GM23338 (cell line): ENCODE measurements around the gene NHLRC4. TPM values are rescaled to one million over a fixed set of nuclear protein-coding genes. Genes with fewer than 3 reads are reported as not detected.

ENCODE experiments used
- ATAC-seq: fragments of 200-7000 bp; cut with Tn5 transposase; 3 replicates; pipeline ENCODE4 v1.9.1; 2020
- DNase-seq: peaks from one replicate; pipeline ENCODE4 v3.0.0-alpha.2; 2015; ENCODE audit warnings: low spot score
- H2AFZ ChIP-seq: fragments of 200-600 bp; sonication (generic); 2 replicates; pipeline ENCODE4 v1.8.0; 2016; ENCODE audit warnings: antibody characterized with exemption, mild to moderate bottlenecking, moderate library complexity
- H3F3A ChIP-seq: fragments of 200-600 bp; sonication (generic); replicated peaks from 2 replicates; pipeline ENCODE4 v1.8.0; 2017; ENCODE audit warnings: antibody characterized with exemption, mixed run types, low read depth
- H3K27ac ChIP-seq: fragments of 200-600 bp; sonication (generic); 2 replicates; pipeline ENCODE4 v1.6.1; 2016; ENCODE audit warnings: low read depth
- H3K27me3 ChIP-seq: fragments of 200-600 bp; sonication (generic); 2 replicates; pipeline ENCODE4 v1.8.0; 2016; ENCODE audit warnings: mild to moderate bottlenecking, mixed run types, moderate library complexity; ENCODE audit not compliant: insufficient read depth
- H3K36me3 ChIP-seq: fragments of 200-600 bp; sonication (generic); 2 replicates; pipeline ENCODE4 v1.8.0; 2016; ENCODE audit warnings: mild to moderate bottlenecking; ENCODE audit not compliant: insufficient read depth
- H3K4me1 ChIP-seq: fragments of 200-600 bp; sonication (generic); 2 replicates; pipeline ENCODE4 v1.8.0; 2016; ENCODE audit warnings: mild to moderate bottlenecking, moderate library complexity; ENCODE audit not compliant: insufficient read depth
- H3K4me2 ChIP-seq: fragments of 200-600 bp; sonication (generic); 2 replicates; pipeline ENCODE4 v1.7.1; 2017; ENCODE audit warnings: mixed run types
- H3K4me3 ChIP-seq: fragments of 200-600 bp; sonication (generic); 2 replicates; pipeline ENCODE4 v1.6.1; 2016; ENCODE audit warnings: mixed run types
- H3K79me2 ChIP-seq: fragments of 200-600 bp; sonication (generic); replicated peaks from 2 replicates; pipeline ENCODE4 v1.8.0; 2017; ENCODE audit warnings: mild to moderate bottlenecking; ENCODE audit not compliant: insufficient read depth
- H3K9me2 ChIP-seq: fragments of 200-600 bp; sonication (generic); 2 replicates; pipeline ENCODE4 v1.8.0; 2017; ENCODE audit not compliant: insufficient read depth
- H4K20me1 ChIP-seq: fragments of 200-600 bp; sonication (generic); replicated peaks from 2 replicates; pipeline ENCODE4 v1.8.0; 2017; ENCODE audit warnings: mild to moderate bottlenecking; ENCODE audit not compliant: insufficient read depth
- H3K27ac Mint-ChIP-seq: 2 replicates; pipeline ENCODE4 v1.8.0; 2020; ENCODE audit warnings: inconsistent platforms, mild to moderate bottlenecking, moderate library complexity, mixed read lengths
- H3K27me3 Mint-ChIP-seq: 3 replicates; pipeline ENCODE4 v1.8.0; 2022; ENCODE audit warnings: low read depth, mild to moderate bottlenecking, moderate library complexity, mixed read lengths, inconsistent platforms; ENCODE audit not compliant: insufficient read depth, poor library complexity
- H3K36me3 Mint-ChIP-seq: 3 replicates; pipeline ENCODE4 v1.8.0; 2021; ENCODE audit warnings: low read depth, mild to moderate bottlenecking, inconsistent platforms, moderate library complexity, mixed read lengths
- H3K4me1 Mint-ChIP-seq: 3 replicates; pipeline ENCODE4 v1.8.0; 2020; ENCODE audit warnings: mild to moderate bottlenecking, inconsistent platforms, mixed read lengths
- H3K4me3 Mint-ChIP-seq: 3 replicates; pipeline ENCODE4 v1.8.0; 2021; ENCODE audit warnings: moderate library complexity, mild to moderate bottlenecking, inconsistent platforms, mixed read lengths
- H3K9me3 Mint-ChIP-seq: 3 replicates; pipeline ENCODE4 v1.8.0; 2020; ENCODE audit warnings: moderate library complexity, mild to moderate bottlenecking, inconsistent platforms, mixed read lengths
- CREB1 ChIP-seq: fragments of 250-450 bp; sonication (Bioruptor Pico); IDR thresholded peaks from 2 replicates; pipeline ENCODE4 v1.5.0; 2020; ENCODE audit warnings: low read depth, mild to moderate bottlenecking, moderate library complexity
- EZH2 ChIP-seq: fragments of 200-600 bp; sonication (generic); IDR thresholded peaks from one replicate; pipeline ENCODE4 v1.8.0; 2017; ENCODE audit warnings: antibody characterized with exemption, mild to moderate bottlenecking, low read depth; ENCODE audit not compliant: unreplicated experiment
- EZH2phosphoT487 ChIP-seq: fragments of 200-600 bp; sonication (generic); IDR thresholded peaks from one replicate; pipeline ENCODE4 v1.8.1; 2018; ENCODE audit warnings: antibody characterized with exemption; ENCODE audit not compliant: unreplicated experiment
- JUNB ChIP-seq: IDR thresholded peaks from one replicate; pipeline ENCODE4 v1.6.1; 2016; ENCODE audit warnings: antibody characterized with exemption; ENCODE audit not compliant: unreplicated experiment
- NANOG ChIP-seq: IDR thresholded peaks from 2 replicates; pipeline ENCODE4 v1.6.1; 2016; ENCODE audit warnings: antibody characterized with exemption, borderline replicate concordance
- POLR2AphosphoS5 ChIP-seq: IDR thresholded peaks from 2 replicates; pipeline ENCODE4 v1.6.1; 2016; ENCODE audit warnings: antibody characterized with exemption, low read depth
- STAT1 ChIP-seq: IDR thresholded peaks from one replicate; pipeline ENCODE4 v1.6.1; 2016; ENCODE audit warnings: antibody characterized with exemption; ENCODE audit not compliant: unreplicated experiment
- ZNF114 ChIP-seq: fragments of 250-450 bp; sonication (Bioruptor Pico); IDR thresholded peaks from 2 replicates; pipeline ENCODE4 v1.5.0; 2020; ENCODE audit warnings: mild to moderate bottlenecking, moderate library complexity
- polyA plus RNA-seq: library from polyadenylated mRNA; unstranded; fragments of >200 nt; fragmentation: Nextera tagmentation; extraction: Ambion mirVana; gene quantifications from 2 replicates; pipeline ENCODE4 v1.2.1, GENCODE V29; 2016
- total RNA-seq: library from RNA; depleted of rRNA; stranded (reverse); fragments of >200 nt; shearing (Covaris generic); gene quantifications from 2 replicates; pipeline ENCODE4 v1.2.3, GENCODE V29; 2014
- TF ChIP-seq, protein P1 (sequence below): fragments of 250-450 bp; sonication (Bioruptor Pico); IDR thresholded peaks from 2 replicates; pipeline ENCODE4 v1.5.0; 2020; ENCODE audit warnings: mild to moderate bottlenecking, moderate library complexity

Gene NHLRC4
- total and polyA plus RNA-seq, 2 experiments from 2014 or later = 0.47 to 0.80 TPM

DNA sequence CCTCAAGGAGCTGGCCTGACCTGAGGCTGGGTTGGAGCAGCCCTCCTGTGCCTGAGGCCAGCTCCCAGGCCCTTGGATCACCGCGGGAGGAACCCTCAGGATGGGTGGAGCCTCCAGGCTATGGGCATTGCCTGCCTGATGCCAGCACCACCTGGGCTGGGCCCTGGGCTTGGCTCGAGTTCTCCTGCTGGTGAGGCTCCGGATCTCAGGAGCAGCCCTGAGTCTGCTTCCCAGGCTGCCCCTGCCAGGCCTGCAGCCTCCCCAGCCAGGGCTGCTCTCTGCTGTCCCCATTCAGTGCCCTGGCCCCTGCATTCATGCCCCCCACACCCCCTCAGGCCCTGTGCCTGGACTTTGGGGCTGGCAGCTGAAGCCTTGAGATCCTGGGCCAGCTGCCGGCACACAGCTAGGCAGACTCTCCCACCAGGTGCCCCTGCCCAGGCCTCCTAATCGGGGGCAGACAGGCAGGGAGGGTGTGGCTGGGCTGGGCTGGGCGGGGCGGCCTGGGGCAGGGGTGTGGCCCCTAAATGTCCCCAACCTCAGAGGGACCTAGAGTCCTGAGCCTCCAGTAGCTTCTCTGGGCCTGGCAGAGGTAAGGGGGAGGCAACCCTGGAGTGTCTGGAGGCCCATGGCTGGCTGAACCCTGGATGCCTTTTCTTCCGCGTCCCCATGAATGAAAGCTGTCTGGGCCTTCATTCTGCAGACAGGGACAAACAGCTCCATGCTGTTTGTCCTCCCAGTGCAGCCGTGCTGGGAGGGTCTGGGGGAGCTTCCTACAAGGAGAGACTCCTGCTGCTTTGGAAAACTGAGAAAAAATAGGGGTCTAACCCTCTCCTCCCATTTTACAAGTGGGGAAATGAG, 1.8 kb downstream of the NHLRC4 start:
- TF ChIP-seq EZH2 (no peak), EZH2phosphoT487 (no peak), ZNF114 (CRISPR knock-in tag) (no peak)
- Mint-ChIP-seq H3K4me3 (peak overlapping the region; percentile 80), H3K27me3 (peaks cover 3% of the 10 kb centered on the region), H3K27ac (no peak overlapping the region; the same call in 1 of the 2 replicates), H3K4me1 (peaks cover 6% of the 10 kb centered on the region; the same call in 2 of the 3 replicates), H3K9me3 (no peaks in the 10 kb centered on the region), H3K36me3 (no peaks in the 10 kb centered on the region; the same call in 2 of the 3 replicates)
- Histone ChIP-seq H3K4me2 (peak overlapping the region; percentile 88), H2AFZ (peak overlapping the region; percentile 91; the same call in 1 of the 2 replicates), H3F3A (0 out of 2 replicates have a peak, but pooled peaks cover 11% of the 10 kb centered on the region), H3K4me1 (peaks cover 17% of the 10 kb centered on the region), H3K27ac (peak overlapping the region; percentile 66; the same call in 1 of the 2 replicates), H4K20me1 (no peaks in the 10 kb centered on the region), H3K9me2 (no peaks in the 10 kb centered on the region), H3K27me3 (no peaks in the 10 kb centered on the region), H3K36me3 (no peaks in the 10 kb centered on the region), H3K79me2 (peaks cover 8% of the 10 kb centered on the region), H3K4me3 (peak overlapping the region; percentile 93)
- ATAC-seq (no peak), DNase-seq (no peak)

DNA sequence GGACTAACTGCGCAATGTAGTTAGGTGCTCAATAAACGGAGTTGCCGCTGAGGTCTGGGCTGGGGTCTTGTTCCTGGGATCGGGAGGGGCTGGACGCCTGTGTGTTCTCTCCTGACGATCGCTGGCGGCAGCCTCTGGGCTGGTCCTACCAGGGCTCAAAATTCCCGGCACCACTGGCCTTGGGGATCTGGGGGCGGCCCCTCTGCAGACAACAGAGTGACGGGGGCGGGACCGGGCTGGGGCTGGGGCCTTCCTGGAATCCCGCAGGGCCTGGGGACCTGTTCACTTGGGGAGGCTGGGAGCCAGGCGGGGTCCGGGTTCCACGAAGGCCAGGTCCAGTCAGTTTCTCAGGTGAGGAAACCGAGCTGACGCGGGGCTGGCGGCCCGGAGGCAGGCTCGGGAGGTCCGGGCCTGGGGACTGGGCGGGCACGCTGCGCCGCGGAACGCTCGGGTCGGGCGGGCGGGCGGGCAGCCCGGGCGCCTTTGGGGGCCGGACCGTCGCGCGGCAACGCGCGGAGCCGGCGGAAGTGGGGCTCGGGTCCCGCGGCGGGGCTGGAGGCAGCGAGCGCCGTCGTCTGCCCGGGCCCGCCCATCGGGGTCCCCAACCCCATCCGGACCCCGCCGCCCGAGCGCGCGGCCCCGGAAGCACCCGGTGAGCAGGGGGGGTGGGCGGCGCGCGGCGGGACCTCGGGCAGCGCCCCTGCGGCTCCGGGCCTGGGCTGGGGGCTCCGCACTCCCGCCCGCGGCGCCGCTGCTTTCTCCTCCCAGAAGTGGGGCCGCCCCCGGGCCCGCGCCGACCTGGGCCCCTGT, 2.8 kb downstream of the NHLRC4 start, which contains the start of gene PIGQ:
Gene PIGQ (plus strand): TSS at position 524 of the 810 bp plus-strand sequence. CDS start 4,107 bp downstream, outside the sequence.
- peaks cover 5% of the 10 kb centered on the region for H3K27me3 Mint-ChIP-seq
- H3K4me1 Mint-ChIP-seq = peaks cover 6% of the 10 kb centered on the region; the same call in 2 of the 3 replicates
- H3K36me3 ChIP-seq = no peaks in the 10 kb centered on the region
- H3K27ac ChIP-seq = peak within 1 kb of the TSS; percentile 74; the same call in 1 of the 2 replicates
- H3K79me2 ChIP-seq = peaks cover 8% of the 10 kb centered on the region
- 0 out of 2 replicates have a peak, but pooled peaks cover 11% of the 10 kb centered on the region for H3F3A ChIP-seq
- peak within 1 kb of the TSS; percentile 93 for H3K4me3 ChIP-seq
- H4K20me1 ChIP-seq = no peaks in the 10 kb centered on the region
- peaks cover 17% of the 10 kb centered on the region for H3K4me1 ChIP-seq
- H3K4me3 Mint-ChIP-seq = peak within 1 kb of the TSS; percentile 80
- H3K9me2 ChIP-seq = no peaks in the 10 kb centered on the region
- no peaks in the 10 kb centered on the region; the same call in 2 of the 3 replicates for H3K36me3 Mint-ChIP-seq
- DNase-seq = peak; percentile 89
- ATAC-seq = peak; percentile 56
- H3K9me3 Mint-ChIP-seq = no peaks in the 10 kb centered on the region
- peak within 1 kb of the TSS; percentile 91 for H2AFZ ChIP-seq
- no peak within 1 kb of the TSS; the same call in 1 of the 2 replicates for H3K27ac Mint-ChIP-seq
- H3K27me3 ChIP-seq = no peaks in the 10 kb centered on the region
- peak within 1 kb of the TSS; percentile 92 for H3K4me2 ChIP-seq
- TF ChIP-seq POLR2AphosphoS5 (no peak), CREB1 (CRISPR knock-in tag) (no peak), EZH2phosphoT487 (no peak), JUNB (no peak), EZH2 (no peak), NANOG (no peak), STAT1 (no peak)
- TF ChIP-seq, protein P1, sequence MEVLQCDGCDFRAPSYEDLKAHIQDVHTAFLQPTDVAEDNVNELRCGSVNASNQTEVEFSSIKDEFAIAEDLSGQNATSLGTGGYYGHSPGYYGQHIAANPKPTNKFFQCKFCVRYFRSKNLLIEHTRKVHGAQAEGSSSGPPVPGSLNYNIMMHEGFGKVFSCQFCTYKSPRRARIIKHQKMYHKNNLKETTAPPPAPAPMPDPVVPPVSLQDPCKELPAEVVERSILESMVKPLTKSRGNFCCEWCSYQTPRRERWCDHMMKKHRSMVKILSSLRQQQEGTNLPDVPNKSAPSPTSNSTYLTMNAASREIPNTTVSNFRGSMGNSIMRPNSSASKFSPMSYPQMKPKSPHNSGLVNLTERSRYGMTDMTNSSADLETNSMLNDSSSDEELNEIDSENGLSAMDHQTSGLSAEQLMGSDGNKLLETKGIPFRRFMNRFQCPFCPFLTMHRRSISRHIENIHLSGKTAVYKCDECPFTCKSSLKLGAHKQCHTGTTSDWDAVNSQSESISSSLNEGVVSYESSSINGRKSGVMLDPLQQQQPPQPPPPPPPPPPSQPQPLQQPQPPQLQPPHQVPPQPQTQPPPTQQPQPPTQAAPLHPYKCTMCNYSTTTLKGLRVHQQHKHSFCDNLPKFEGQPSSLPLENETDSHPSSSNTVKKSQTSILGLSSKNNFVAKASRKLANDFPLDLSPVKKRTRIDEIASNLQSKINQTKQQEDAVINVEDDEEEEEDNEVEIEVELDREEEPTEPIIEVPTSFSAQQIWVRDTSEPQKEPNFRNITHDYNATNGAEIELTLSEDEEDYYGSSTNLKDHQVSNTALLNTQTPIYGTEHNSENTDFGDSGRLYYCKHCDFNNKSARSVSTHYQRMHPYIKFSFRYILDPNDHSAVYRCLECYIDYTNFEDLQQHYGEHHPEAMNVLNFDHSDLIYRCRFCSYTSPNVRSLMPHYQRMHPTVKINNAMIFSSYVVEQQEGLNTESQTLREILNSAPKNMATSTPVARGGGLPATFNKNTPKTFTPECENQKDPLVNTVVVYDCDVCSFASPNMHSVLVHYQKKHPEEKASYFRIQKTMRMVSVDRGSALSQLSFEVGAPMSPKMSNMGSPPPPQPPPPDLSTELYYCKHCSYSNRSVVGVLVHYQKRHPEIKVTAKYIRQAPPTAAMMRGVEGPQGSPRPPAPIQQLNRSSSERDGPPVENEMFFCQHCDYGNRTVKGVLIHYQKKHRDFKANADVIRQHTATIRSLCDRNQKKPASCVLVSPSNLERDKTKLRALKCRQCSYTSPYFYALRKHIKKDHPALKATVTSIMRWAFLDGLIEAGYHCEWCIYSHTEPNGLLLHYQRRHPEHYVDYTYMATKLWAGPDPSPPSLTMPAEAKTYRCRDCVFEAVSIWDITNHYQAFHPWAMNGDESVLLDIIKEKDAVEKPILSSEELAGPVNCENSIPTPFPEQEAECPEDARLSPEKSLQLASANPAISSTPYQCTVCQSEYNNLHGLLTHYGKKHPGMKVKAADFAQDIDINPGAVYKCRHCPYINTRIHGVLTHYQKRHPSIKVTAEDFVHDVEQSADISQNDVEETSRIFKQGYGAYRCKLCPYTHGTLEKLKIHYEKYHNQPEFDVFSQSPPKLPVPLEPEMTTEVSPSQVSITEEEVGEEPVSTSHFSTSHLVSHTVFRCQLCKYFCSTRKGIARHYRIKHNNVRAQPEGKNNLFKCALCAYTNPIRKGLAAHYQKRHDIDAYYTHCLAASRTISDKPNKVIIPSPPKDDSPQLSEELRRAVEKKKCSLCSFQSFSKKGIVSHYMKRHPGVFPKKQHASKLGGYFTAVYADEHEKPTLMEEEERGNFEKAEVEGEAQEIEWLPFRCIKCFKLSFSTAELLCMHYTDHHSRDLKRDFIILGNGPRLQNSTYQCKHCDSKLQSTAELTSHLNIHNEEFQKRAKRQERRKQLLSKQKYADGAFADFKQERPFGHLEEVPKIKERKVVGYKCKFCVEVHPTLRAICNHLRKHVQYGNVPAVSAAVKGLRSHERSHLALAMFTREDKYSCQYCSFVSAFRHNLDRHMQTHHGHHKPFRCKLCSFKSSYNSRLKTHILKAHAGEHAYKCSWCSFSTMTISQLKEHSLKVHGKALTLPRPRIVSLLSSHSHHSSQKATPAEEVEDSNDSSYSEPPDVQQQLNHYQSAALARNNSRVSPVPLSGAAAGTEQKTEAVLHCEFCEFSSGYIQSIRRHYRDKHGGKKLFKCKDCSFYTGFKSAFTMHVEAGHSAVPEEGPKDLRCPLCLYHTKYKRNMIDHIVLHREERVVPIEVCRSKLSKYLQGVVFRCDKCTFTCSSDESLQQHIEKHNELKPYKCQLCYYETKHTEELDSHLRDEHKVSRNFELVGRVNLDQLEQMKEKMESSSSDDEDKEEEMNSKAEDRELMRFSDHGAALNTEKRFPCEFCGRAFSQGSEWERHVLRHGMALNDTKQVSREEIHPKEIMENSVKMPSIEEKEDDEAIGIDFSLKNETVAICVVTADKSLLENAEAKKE (CRISPR knock-in tag) = no peak
